ENCODE measurements around the gene COL23A1. TPM values are rescaled to one million over a fixed set of nuclear protein-coding genes. Genes with fewer than 3 reads are reported as not detected.

The COL23A1 gene
- total and polyA plus RNA-seq, 2 of the 8 experiments (the other 6 are each of a cell fraction or from before 2014, with no cell fraction given), result 3.1 to 4.7 TPM

DNA sequence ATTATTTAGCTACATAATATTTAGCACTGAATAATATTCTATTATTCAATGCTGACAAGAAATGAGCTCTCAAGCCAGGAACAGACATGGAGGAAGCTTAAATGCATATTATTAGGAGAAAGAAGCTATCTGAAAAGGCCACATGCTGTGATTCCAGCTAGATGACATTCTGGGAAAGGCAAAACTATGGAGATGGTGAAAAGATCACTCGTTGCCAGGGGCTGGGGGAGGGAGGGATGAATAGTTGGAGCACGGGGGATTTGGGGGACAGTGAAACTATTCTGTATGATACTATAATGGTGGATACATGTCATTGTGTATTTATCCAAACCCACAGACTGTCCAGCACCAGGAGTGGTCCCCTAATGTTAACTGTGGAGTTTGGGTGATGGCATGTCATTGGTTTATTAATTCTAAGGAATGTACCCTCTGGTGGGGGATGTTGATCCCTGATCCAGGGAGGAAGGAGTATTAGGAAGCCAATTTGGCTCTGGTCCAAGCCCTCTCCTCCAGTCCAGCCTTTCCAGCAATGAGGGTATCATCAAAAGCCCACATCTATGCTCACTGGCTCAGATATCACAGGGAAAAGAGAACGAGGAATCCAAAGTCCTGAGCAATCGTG, 162.5 kb downstream of the COL23A1 start:
- H4K20me1 ChIP-seq (replicated peaks in 1 of 2; ENCODE audit: control insufficient read depth in 1 of 2, insufficient read depth in 2 of 2, low read length in 2 of 2), result no peaks in the 10 kb centered on the region
- ChIA-PET POLR2A (ENCODE audit: partially characterized antibody) (no interaction called here), CTCF (ENCODE audit: partially characterized antibody) (interaction anchor here (0.7 to 2.7 kb wide), 6 partner anchors 11 to 160 kb away, joined by 3 to 8 read pairs (median 3); no protein-coding TSS in a partner anchor)
- H4K8ac ChIP-seq (ENCODE audit: extremely low read depth, insufficient read depth, low read length), result no peak overlapping the region
- no peak overlapping the region for H3K14ac ChIP-seq (ENCODE audit: insufficient read length)
- H2BK15ac ChIP-seq (ENCODE audit: low read length), result no peak overlapping the region
- no peak for FAIRE-seq
- H2BK5ac ChIP-seq (ENCODE audit: low read depth, low read length), result no peak overlapping the region
- no peak overlapping the region for H3K4me3 ChIP-seq (ENCODE audit: extremely low read depth in 1 of 4, insufficient read depth in 2 of 4, low read depth in 3 of 4, low read length in 4 of 4)
- H3K27ac ChIP-seq (ENCODE audit: low read depth, low read length), result no peak overlapping the region
- DNase-seq (ENCODE audit: low read depth in 1 of 2, low spot score in 2 of 2), result no peak
- 94% methylated on average over 4 of the region's 4 CpGs; no CpG with 5 or more reads in 1 of the 2 experiments for WGBS, 2 experiments (ENCODE audit: extremely low coverage in 1 of 2, insufficient coverage in 1 of 2, insufficient read length in 1 of 2, insufficient replicate concordance in 2 of 2, low coverage in 1 of 2, low lambda C conversion rate in 2 of 2, missing lambda C conversion rate in 1 of 2)
- no peaks in the 10 kb centered on the region for H3K36me3 ChIP-seq (ENCODE audit: control insufficient read depth in 2 of 4, insufficient read depth in 4 of 4, low read length in 3 of 4)
- no peak overlapping the region for H4K91ac ChIP-seq (replicated peaks; ENCODE audit: insufficient read length, low read length)
- no peak overlapping the region for H3K4me2 ChIP-seq (ENCODE audit: insufficient read depth in 1 of 2, low read depth in 2 of 2, low read length in 2 of 2)
- H3K79me1 ChIP-seq (ENCODE audit: low read depth, low read length), result no peaks in the 10 kb centered on the region; the same call in 1 of the 2 replicates
- H3K4me1 ChIP-seq (replicated peaks in 1 of 4; ENCODE audit: control insufficient read depth in 3 of 4, insufficient read depth in 4 of 4, low read length in 3 of 4), result peaks cover 4 to 10% (median 6%) of the 10 kb centered on the region in 4 experiments
- no peak overlapping the region for H2BK120ac ChIP-seq (replicated peaks; ENCODE audit: low read depth, low read length)
- no peak overlapping the region for H3K56ac ChIP-seq (replicated peaks; ENCODE audit: insufficient read length, low read depth, low read length)
- no peak overlapping the region for H4K5ac ChIP-seq (ENCODE audit: insufficient read length, low read depth, low read length)
- TF ChIP-seq HDAC2 (IDR thresholded peaks at IDR 0.05; ENCODE audit: borderline replicate concordance in 1 of 2, low read depth in 2 of 2, low read length in 2 of 2) (no peak), BCL11A (IDR thresholded peaks at IDR 0.05; ENCODE audit: low read depth in 2 of 2, low read length in 2 of 2) (no peak), NRF1 (IDR thresholded peaks at IDR 0.05; ENCODE audit: low read depth, low read length) (no peak), EGR1 (IDR thresholded peaks at IDR 0.05; ENCODE audit: borderline replicate concordance, low read depth, low read length) (no peak), NANOG (IDR thresholded peaks at IDR 0.05; ENCODE audit: insufficient read depth, low read depth, low read length, poor library complexity, severe bottlenecking) (no peak), RBBP5 (IDR thresholded peaks at IDR 0.05; ENCODE audit: borderline replicate concordance, low read depth, low read length) (no peak), POLR2A (IDR thresholded peaks at IDR 0.05; ENCODE audit: control extremely low read depth in 1 of 2, low read depth in 2 of 2, low read length in 2 of 2) (no peak), MAFK (IDR thresholded peaks at IDR 0.05; ENCODE audit: low read depth, low read length) (no peak), BRCA1 (IDR thresholded peaks at IDR 0.05; ENCODE audit: low read depth, low read length) (no peak), GABPA (IDR thresholded peaks at IDR 0.05; ENCODE audit: borderline replicate concordance, insufficient read depth, low read length) (no peak)
- TF ChIP-seq, protein P1, sequence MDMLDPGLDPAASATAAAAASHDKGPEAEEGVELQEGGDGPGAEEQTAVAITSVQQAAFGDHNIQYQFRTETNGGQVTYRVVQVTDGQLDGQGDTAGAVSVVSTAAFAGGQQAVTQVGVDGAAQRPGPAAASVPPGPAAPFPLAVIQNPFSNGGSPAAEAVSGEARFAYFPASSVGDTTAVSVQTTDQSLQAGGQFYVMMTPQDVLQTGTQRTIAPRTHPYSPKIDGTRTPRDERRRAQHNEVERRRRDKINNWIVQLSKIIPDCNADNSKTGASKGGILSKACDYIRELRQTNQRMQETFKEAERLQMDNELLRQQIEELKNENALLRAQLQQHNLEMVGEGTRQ (IDR thresholded peaks at IDR 0.05; ENCODE audit: low read length), result no peak
- no peak overlapping the region for H3K23ac ChIP-seq (ENCODE audit: insufficient read length)
- no peak overlapping the region for H2BK12ac ChIP-seq (ENCODE audit: low read depth, low read length)
- no peak overlapping the region for H3K18ac ChIP-seq (ENCODE audit: extremely low read depth, low read length)
- H3K4ac ChIP-seq (replicated peaks; ENCODE audit: insufficient read length, low read depth, low read length), result no peak overlapping the region
- H3K27me3 ChIP-seq (replicated peaks in 1 of 4; ENCODE audit: control insufficient read depth in 3 of 4, extremely low read depth in 1 of 4, insufficient read depth in 3 of 4, low read length in 3 of 4), result no peaks in the 10 kb centered on the region
- no peak overlapping the region for H2BK20ac ChIP-seq (ENCODE audit: low read length)
- H2AK5ac ChIP-seq (ENCODE audit: low read depth, low read length), result no peak overlapping the region
- no peak overlapping the region for H3K9ac ChIP-seq (replicated peaks in 1 of 4; ENCODE audit: extremely low read depth in 1 of 4, low read depth in 3 of 4, low read length in 3 of 4)
- H3K23me2 ChIP-seq (ENCODE audit: low read depth, low read length), result no peaks in the 10 kb centered on the region
- H3K9me3 ChIP-seq (ENCODE audit: insufficient read depth in 2 of 2, low read depth in 1 of 2, low read length in 1 of 2), result no peaks in the 10 kb centered on the region
- no peak overlapping the region for H2AFZ ChIP-seq (ENCODE audit: low read length)
- no peaks in the 10 kb centered on the region for H3K79me2 ChIP-seq (ENCODE audit: control insufficient read depth in 1 of 2, insufficient read depth in 2 of 2, low read length in 2 of 2)

Data from H1 (cell line).